GM21423 (cell line): ENCODE measurements around the gene ZSCAN5B.
"Not testable (repeated sequence)": the region's sequence is repeated elsewhere in the genome, so short reads cannot be mapped to it uniquely, and the experiment has no call there.

ENCODE experiments used
- ATAC-seq: cut with Tn5 transposase; IDR thresholded peaks from one replicate; pipeline ENCODE4 v1.9.1; 2021; ENCODE audit warnings: mild to moderate bottlenecking, moderate library complexity; ENCODE audit not compliant: unreplicated experiment

Gene ZSCAN5B, protein sequence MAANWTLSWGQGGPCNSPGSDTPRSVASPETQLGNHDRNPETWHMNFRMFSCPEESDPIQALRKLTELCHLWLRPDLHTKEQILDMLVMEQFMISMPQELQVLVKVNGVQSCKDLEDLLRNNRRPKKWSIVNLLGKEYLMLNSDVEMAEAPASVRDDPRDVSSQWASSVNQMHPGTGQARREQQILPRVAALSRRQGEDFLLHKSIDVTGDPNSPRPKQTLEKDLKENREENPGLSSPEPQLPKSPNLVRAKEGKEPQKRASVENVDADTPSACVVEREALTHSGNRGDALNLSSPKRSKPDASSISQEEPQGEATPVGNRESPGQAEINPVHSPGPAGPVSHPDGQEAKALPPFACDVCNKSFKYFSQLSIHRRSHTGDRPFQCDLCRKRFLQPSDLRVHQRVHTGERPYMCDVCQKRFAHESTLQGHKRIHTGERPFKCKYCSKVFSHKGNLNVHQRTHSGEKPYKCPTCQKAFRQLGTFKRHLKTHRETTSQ

DNA sequence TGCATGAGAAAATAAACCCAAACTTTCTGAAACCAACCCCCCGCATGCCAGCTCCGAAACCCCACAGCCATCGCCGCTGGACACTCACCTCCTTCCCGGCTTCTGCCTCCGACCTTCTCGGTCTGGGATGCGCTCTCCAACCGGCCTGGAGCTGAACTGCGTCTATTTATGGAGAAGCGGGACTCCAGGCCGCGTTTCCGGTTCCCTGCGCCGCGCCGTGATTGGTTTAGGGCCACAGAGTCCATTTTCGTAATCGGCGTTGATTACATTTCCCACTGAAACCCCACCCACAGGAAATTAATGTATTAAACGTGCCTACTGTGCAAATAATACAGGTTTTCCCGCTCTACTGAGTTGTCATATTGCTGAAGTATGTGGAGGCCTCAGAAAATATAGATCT, at the start of gene ZSCAN5B:
TSS of gene ZSCAN5B (minus strand) at position 138 of the 400 bp plus-strand sequence. CDS start 4,731 bp downstream, outside the sequence.
- ATAC-seq: not testable (repeated sequence)

DNA sequence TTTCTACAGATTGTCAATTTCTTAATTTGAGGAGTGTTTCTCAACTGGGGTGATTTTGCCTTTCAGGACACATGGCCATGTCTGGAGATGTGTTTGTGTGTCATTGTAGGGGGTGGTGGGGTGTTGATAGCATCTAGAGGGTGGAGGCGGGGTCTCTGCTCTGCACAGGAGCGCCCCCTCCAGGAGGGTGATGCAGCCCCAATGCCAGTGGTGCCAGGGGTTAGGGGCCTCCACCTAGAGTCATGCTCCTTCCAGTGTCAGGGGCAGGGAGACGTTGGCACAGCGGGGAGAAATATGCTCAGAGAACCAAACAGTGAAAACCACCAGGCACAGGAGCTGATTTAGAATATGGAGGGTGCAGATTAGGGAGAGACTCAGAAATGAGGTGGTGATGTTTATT, 48.2 kb upstream of the ZSCAN5B start:
- ATAC-seq: not testable (repeated sequence)

DNA sequence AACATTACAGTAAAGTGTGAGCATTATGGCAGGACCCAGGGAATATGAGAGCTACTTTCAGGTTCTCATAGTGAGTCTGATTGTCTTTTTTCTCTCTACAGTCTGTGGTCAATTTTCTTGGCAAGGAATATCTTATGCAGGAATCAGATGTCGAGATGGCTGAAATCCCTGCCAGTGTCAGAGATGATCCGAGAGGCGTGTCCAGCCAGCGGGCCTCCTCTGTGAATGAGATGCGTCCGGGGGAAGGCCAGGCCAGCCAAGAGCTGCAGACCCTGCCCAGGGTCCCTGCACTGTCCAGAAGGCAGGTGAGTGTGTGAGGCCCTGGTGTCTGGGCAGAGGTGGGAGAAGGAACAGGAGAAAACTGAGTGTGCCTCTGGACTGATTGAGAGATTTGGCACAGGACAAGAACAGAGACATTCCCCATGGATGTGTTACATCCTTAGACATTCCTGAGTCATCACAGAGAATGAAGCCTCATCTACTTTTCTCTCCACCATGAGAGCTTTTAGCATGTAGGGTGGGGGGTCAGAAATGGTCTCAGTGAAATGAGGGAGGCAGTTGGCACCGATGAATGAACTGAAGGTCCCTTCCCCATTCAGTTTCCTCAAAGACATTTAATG, 47.6 kb upstream of the ZSCAN5B start:
- ATAC-seq: no peak

DNA sequence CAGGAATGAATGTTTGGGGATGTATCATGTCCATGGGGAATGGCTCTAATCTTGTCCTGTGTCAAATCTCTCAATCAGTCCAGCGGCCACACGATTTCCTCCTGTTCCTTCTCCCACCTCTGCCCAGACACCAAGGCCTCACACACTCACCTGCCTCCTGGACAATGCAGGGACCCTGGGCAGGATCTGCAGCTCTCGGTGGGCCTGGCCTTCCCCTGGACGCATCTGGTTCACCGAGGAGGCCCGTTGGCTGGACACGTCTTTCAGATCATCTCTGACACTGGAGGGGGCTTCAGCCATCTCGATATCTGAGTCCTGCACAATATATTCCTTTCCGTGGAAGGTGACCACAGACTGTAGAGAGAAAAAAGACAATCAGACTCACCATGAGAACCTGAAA, 25.9 kb upstream of the ZSCAN5B start:
- no peak for ATAC-seq

DNA sequence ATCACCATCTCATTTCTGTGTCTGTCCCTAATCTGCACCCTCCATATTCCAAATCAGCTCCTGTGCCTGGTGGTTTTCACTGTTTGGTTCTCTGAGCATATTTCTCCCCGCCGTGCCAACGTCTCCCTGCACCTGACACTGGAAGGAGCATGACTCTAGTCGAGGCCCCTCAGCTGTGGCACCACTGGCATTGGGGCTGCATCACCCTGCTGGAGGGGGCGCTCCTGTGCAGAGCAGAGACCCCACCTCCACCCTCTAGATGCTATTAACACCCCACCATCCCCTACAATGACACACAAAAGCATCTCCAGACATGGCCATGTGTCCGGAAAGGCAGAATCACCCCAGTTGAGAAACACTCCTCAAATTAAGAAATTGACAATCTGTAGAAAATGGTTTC, 25.3 kb upstream of the ZSCAN5B start:
- no peak for ATAC-seq

DNA sequence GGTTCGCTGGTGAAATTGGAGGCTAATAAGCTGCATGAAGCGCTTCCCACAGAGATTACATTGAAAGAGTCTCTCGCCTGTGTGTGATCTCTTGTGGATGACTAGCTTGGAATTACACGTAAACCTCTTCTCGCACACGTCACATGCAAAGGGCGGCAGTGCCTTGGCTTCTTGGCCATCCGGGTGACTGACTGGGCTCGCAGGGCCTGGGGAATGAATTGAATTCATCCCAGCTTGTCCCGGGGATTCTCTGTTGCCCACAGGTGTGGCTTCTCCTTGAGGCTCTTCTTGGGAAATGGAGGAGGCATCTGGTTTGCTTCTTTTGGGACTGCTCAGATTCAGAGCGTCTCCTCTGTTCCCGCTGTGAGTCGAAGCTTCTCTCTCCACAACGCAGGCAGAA, 24.3 kb upstream of the ZSCAN5B start:
- no peak for ATAC-seq

DNA sequence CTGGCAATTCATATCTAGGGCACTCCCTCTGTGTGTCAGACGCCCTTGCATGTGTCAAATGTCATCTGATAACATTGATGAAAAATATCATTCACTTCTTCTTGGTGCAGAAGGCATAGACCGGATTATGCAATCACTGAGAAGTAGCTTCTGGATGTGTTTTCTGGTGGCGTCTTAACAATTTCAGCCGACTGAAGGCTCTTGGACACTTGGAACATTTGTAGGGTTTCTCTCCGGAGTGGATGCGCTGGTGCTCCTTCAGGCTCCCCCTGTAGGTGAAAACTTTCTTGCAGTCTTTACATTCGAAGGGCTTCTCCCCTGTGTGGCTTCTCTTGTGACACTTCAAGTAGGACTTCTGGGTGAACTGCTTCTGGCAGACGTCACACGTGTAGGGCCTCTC, 23.9 kb upstream of the ZSCAN5B start:
- ATAC-seq: not testable (repeated sequence)

DNA sequence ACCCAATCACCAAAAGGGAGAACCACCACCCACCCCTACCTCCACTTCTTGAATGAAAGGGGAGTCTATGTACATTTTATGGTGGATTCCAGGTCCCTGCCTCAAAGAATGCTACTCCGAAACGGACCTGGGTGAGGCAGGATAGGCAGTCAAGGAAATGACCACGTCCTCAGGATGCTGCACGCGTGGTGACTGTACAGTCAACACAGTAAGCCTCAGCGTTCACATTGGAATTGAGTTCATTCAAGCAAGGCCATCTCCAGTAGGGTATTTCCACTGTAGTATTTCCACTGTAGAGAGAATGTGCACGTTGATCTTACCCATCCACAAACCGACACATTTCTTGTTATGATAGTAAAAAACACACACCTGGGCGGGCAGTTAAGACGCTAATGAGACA, 21.4 kb upstream of the ZSCAN5B start:
- no peak for ATAC-seq

DNA sequence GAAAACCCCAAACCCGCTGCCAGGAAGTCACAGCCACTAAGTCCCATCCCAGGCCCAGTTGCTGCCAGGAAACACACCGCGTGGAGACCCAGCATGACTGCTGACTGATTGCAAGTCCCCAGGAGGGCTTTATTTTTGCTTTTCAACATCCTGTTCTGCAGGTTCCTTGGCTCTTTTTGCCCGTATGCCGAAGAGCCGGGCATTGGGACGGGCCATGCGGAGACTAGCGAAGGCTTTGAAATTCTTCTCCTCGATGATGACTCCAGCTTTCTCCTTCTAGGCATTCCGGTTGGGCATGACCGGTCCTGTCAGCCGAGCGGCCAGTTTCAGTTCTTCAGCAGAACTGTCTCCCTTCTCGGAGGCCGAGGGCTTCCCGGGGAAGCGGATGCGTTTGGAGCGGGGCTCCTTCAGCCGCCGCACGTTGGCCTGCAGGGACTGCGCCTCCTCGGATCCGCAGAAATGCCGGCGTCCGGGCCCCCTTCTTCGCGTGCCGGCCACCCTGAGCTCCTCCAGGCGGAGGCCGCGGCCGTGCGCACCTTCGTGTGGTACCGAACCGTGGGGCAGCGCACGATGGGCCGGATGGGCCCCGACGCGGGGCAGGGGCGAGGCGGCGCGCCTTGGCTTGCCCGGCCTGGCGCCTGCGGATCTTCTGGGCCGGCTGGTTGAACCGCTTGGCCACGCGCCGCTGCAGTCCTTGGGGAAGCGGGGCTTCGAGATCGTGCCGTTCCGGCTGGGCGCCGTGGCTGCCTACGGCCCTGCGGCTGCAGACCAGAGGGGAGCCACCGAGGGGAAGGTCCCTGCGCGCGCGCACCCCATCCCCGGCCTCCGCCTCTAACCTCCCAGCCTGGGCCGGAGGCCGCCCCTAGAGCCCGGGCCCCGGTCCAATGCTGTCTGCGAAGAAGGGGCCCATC, 19.7 kb upstream of the ZSCAN5B start:
- ATAC-seq: no peak

DNA sequence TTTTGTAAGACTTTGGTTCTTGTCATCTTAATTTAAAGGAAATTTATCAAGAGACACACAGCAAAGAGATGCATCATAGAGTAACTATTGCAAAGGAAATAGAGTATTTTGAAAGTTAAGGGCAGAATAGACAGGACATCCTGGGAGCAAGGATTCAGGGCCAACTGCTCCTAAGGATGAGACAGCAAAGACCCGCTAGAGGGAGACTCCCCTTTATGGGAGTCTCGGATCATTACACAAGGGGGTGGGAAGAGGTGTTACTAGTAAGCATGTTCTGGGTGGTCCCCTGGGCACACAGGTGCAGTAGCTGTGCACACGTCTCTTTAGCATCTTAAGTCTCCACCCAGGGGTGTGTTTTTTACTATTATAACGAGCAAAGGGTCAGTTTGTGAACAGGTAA, 14.1 kb upstream of the ZSCAN5B start:
- no peak for ATAC-seq

DNA sequence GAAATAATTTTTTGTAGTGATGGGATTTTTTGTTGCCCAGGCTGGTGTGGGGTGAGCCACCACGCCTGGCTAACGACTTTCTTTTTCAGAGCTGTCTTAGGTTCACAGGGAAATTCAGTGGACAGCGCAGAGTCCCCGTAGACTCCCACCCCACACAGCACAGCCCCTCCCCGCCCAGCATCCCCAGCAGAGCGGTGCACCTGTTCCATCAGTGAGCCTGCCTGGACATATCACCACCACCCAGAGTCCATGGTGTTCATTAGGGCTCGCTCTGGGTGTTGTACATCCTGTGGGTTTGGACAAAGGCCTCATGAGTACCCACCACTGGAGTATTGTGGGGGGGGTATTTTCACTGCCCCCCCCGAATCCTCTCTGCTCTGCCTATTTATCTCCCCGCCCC, 12.5 kb upstream of the ZSCAN5B start:
- not testable (repeated sequence) for ATAC-seq

DNA sequence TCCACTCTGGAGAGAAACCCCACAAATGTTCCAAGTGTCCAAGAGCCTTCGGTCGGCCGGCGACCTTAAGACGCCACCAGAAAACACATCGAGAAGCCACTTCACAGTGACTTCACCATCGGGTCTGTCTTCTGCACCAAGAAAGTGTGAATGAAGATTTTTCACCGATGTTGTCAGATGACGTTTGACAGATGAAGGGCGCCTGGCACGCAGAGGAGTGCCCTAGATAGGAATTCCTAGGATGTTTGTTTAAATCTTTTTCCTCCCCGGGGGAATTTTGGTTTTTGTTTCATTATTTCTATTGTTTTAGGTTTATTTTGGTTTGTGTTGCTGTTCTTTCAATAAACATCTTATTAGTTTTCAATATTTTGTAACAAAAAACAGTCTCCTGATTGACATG, 11.5 kb upstream of the ZSCAN5B start:
- no peak for ATAC-seq

DNA sequence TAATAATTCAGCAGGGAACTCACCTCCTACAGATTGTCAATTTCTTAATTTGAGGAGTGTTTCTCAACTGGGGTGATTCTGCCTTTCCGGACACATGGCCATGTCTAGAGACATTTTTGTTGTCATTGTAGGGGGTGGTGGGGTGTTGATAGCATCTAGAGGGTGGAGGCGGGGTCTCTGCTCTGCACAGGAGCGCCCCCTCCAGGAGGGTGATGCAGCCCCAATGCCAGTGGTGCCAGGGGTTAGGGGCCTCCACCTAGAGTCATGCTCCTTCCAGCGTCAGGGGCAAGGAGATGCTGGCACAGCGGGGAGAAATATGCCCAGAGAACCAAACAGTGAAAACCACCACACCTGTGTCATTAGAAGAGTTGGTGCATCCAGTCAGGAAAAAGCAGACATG, 10.0 kb upstream of the ZSCAN5B start:
- ATAC-seq: not testable (repeated sequence)

DNA sequence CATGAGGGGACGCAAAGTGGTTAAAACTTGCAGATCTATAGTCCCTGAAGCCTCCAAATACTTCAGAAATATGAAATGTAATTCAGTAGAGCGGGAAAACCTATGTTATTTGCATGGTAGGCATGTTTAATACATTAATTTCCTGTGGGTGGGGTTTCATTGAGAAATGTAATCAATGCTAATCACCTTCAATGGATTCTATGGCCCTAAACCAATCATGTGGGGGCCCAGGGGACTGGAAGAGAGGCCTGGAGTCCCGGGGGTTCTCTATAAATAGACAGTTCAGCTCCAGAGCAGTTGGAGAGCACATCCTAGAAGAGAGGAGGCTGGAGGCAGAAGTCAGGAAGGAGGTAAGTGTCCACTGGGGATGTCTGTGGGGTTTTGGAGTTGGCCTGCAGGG, 4.4 kb upstream of the ZSCAN5B start, which contains the start of gene ZSCAN5C:
TSS of gene ZSCAN5C (plus strand) at position 301 of the 400 bp plus-strand sequence. CDS start 3,641 bp downstream, outside the sequence.
- ATAC-seq: no peak

DNA sequence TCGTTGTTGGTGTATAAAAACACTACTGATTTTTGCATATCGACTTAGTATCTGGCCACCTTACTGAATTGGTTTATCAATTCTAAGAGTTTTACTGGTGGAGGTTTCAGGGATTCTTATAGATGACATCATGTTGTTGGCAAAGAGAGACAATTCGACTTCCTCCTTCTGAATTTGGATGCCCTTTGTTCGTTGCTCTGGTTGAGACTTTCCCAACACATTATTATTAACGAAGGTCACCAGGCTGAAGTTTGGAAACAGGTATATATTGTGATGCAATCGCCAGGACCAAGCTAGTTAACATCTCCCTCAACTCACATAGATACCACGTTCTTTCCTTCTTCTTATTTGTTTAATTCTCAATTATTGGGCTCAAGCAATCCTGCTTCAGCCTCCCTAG, 2.1 kb upstream of the ZSCAN5B start:
- ATAC-seq: no peak

DNA sequence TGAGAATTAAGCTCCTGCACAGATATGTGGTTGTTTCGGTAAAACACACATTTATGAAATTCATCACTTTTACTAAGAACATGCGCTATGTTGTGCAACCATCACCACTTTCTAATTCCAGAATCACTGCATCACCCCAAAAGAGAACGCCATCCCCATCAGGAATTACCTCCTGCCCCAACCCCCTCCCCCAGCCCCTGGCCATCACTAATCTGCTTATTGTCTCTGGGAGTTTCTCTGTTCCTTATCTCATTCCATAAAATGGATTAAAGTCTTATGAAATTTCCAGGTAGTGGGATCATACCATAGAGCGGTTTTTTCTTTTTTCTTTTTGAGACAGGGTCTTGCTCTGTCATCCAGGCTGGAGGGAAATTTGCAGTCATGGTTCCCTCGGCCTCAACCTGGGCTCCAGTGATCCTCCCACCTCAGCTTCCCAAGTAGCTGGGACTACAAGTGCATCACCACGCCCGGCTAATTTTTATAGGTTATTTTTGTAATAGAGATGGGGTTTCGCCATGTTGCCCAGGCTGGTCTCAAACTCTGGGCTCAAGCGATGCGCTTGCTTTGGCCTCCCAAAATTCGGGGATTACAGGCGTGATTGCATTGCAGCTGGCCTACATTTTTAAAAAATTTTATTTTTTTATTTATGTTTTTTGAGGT, 3.5 kb downstream of the ZSCAN5B start:
- ATAC-seq: no peak

DNA sequence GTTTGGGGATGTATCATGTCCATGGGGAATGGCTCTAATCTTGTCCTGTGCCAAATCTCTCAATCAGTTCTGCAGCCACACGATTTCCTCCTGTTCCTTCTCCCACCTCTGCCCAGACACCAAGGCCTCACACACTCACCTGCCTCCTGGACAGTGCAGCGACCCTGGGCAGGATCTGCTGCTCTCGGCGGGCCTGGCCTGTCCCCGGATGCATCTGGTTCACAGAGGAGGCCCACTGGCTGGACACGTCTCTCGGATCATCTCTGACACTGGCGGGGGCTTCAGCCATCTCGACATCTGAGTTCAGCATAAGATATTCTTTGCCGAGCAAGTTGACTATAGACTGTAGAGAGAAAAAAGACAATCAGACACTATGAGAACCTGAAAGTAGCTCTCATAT, 5.9 kb downstream of the ZSCAN5B start:
- no peak for ATAC-seq

DNA sequence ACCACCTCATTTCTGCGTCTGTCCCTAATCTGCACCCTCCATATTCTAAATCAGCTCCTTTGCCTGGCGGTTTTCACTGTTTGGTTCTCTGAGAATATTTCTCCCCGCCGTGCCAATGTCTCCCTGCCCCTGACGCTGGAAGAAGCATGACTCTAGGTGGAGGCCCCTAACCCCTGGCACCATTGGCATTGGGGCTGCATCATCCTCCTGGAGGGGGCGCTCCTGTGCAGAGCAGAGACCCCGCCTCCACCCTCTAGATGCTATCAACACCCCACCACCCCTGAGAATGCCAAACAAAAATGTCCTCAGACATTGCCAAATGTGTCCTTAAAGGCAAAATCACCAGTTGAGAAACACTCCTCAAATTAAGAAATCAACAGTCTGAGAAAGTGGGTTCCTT, 6.5 kb downstream of the ZSCAN5B start:
- ATAC-seq: no peak

DNA sequence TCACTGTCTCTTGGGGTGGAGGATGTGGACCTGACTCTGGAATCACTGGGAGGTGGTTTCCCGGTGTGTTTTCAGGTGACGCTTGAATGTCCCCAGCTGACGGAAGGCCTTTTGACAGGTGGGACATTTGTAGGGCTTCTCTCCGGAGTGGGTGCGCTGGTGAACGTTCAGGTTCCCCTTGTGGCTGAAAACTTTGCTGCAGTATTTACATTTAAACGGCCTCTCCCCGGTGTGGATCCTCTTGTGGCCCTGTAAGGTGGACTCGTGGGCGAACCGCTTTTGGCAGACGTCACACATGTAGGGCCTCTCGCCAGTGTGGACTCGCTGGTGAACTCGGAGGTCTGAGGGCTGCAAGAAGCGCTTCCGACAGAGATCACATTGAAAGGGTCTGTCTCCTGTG, 7.8 kb downstream of the ZSCAN5B start:
- ATAC-seq: no peak

DNA sequence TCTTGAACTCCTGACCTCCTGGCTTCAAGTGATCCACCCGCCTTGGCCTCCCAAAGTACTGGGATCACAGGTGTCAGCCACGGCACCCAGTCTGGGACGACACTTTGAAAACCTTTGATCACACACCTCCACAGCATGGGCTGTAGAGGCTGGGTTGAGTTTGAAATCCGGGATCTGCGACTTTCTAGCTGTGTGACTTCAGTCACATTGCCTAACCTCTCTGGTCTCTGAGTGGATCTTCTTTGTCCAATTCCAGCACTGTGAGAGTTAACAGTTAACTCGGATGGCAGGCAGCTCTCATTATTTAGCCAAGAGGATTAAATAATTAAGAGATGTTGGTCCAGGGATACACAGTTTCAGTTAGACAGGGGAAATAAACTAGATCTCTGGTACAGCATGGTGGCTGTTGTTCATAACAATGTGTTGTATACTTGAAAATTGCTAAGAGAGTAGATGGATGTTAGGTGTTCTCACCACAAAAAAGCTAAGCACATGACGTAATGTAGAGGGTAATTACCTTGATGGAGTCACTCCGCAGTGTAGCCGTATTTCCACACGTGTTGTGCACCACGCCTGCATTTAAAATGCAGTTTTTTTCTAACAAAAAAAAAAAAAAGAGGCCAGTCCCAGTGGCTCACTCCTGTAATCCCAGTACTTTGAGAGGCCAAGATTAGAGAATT, 19.9 kb downstream of the ZSCAN5B start:
- ATAC-seq: no peak
